ENCODE data around the gene OR5C1.

GRCh38 chr9:122791872-122792669, 3.3 kb downstream of the OR5C1 start:
- TF ChIP-seq CTCF (IDR thresholded peaks at IDR 0.05) (no peak), POLR2A (IDR thresholded peaks at IDR 0.05) (no peak)
